ENCODE data around the gene SIAH2. TPM values are rescaled to one million over a fixed set of nuclear protein-coding genes. Genes with fewer than 3 reads are reported as not detected.

The SIAH2 gene
- total RNA-seq, 1 donor from 2014 or later = 18.5 TPM

DNA sequence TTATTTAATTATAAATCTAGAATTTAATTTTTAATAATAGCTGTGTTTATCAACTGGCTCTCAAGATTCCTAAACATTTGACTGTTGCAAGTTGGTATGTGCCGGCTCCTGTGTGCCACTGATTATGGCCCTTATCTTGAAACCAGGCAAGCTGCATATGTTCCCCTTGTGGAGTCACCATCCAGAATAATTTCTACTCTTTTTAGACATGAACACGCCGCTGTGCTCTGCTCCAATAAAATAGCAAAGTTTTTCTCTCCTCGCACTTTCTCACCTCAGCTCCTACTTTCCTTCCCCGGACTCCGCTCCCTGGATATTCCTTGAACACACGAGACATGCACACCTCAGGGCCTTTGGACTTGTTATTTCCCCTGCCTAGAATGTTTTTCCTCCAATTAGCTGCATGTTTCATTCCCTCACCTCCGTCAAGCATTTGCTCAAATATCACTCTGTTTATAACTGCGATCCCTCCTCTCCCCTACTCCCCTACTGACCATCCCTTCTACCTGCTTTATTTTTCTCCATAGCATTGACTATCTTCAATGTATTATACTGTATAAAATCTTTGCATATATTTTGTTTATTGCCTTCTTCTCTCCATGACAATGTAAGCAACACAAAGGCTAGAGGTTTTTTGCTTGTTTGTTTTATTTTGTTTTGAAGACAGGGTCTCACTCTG lies 33.1 kb downstream of the SIAH2 start:
- DNase-seq (ENCODE audit: low read depth, low spot score) = no peak
- TF ChIP-seq, protein P1, sequence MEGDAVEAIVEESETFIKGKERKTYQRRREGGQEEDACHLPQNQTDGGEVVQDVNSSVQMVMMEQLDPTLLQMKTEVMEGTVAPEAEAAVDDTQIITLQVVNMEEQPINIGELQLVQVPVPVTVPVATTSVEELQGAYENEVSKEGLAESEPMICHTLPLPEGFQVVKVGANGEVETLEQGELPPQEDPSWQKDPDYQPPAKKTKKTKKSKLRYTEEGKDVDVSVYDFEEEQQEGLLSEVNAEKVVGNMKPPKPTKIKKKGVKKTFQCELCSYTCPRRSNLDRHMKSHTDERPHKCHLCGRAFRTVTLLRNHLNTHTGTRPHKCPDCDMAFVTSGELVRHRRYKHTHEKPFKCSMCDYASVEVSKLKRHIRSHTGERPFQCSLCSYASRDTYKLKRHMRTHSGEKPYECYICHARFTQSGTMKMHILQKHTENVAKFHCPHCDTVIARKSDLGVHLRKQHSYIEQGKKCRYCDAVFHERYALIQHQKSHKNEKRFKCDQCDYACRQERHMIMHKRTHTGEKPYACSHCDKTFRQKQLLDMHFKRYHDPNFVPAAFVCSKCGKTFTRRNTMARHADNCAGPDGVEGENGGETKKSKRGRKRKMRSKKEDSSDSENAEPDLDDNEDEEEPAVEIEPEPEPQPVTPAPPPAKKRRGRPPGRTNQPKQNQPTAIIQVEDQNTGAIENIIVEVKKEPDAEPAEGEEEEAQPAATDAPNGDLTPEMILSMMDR (conservative IDR thresholded peaks at IDR 0.05) = no peak
- H3K9me3 Mint-ChIP-seq = no peaks in the 10 kb centered on the region
- H3K4me1 Mint-ChIP-seq = peaks cover 12% of the 10 kb centered on the region
- no peaks in the 10 kb centered on the region for H3K36me3 Mint-ChIP-seq (ENCODE audit: low read depth)
- no peaks in the 10 kb centered on the region for H3K27me3 Mint-ChIP-seq (ENCODE audit: low read depth)
- no peak overlapping the region for H3K4me3 Mint-ChIP-seq
- H3K27ac Mint-ChIP-seq (ENCODE audit: unreplicated experiment) = no peak overlapping the region

DNA sequence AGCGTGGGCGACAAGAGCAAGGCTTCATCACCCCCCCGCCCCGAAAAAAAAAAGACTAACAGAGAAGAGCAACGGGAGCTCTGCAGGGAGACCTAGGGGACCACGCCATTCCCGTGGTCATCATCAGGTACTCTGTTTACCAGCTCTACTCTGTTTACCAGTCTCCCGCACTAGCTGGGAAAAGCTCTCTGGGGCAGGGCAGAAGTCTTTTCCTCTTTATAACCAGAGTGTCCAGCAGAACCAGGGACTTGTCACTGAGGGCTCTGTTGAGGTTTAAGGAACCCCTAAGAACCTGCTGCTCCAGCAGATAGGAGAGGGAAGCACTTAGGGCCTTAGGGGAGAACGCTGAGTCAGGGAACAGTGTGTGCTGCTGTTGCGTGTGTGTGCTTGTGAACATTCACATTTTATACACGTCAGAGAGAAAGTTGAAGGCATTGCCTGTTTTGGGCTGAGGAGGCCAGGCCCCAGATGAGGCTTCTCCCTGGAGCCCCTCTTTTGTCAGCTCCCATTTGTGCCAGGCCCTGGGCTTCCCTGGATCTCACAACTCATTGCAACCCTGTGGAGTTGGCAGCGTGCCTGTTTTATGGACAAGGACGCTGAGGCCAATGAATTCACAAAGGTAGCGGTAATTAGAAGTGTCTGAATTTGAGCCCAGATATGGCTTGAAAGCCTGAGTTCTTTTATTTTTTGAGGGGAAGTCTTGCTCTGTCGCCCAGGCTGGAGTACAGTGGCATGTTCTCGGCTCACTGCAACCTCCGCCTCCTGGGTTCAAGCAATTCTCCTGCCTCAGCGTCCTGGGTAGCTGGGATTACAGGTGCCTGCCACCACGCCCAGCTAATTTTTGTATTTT lies 35.1 kb downstream of the SIAH2 start:
- no peaks in the 10 kb centered on the region for H3K36me3 Mint-ChIP-seq (ENCODE audit: low read depth)
- no peaks in the 10 kb centered on the region for H3K27me3 Mint-ChIP-seq (ENCODE audit: low read depth)
- H3K27ac Mint-ChIP-seq (ENCODE audit: unreplicated experiment) = no peak overlapping the region
- H3K9me3 Mint-ChIP-seq = no peaks in the 10 kb centered on the region
- DNase-seq (ENCODE audit: low read depth, low spot score) = no peak
- peaks cover 6% of the 10 kb centered on the region for H3K4me1 Mint-ChIP-seq
- TF ChIP-seq, protein P1 (conservative IDR thresholded peaks at IDR 0.05) = no peak
- no peak overlapping the region for H3K4me3 Mint-ChIP-seq

DNA sequence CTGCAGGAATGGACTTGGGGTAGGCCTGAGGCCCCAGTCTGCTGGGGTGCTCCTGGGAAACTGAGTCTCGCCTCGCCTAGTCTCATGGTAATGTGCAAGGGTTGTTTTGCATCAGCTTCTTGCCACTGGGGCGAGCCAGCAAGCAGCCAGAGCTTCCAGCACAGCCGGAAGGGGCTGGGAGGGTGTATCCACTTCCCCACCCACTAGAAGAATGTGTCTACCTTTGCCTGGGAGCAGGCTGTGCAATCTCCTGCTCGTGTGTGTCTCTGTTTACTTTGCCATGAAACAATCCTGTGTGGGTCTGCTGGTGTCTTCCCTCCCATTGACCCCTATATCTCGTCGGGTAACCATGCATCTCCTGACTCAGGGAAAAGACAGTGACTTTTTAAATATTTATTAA lies 37.4 kb downstream of the SIAH2 start:
- DNase-seq (ENCODE audit: low read depth, low spot score) = no peak
- H3K4me1 Mint-ChIP-seq = peaks cover 11% of the 10 kb centered on the region

DNA sequence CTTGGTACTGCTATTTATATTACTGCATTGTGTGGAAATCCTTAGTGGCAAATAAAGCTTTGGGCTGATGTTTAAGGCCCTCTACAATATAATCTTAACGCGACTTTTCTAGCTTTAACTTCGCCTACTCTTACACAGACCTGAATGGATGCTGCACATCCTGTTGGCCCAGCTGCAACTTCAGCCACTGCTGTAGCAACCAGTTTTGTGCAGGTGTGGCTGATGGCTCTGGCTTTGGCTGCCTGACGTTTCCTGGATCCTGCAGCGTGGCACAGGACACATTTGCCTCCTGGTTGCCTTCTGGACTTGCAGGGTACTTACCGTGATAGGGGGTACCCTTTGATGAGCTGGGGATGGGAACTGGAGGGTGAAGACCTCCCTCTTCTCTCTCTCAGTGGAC lies 39.0 kb downstream of the SIAH2 start:
- H3K4me1 Mint-ChIP-seq = peaks cover 11% of the 10 kb centered on the region
- H3K9me3 Mint-ChIP-seq = no peaks in the 10 kb centered on the region
- H3K4me3 Mint-ChIP-seq = no peak overlapping the region
- no peaks in the 10 kb centered on the region for H3K27me3 Mint-ChIP-seq (ENCODE audit: low read depth)
- no peak overlapping the region for H3K27ac Mint-ChIP-seq (ENCODE audit: unreplicated experiment)
- TF ChIP-seq, protein P1 (conservative IDR thresholded peaks at IDR 0.05) = no peak
- no peak for DNase-seq (ENCODE audit: low read depth, low spot score)
- H3K36me3 Mint-ChIP-seq (ENCODE audit: low read depth) = no peaks in the 10 kb centered on the region

More for the DNA sequence above, 37.4 kb downstream of the SIAH2 start:
- H3K36me3 Mint-ChIP-seq (ENCODE audit: low read depth) = no peaks in the 10 kb centered on the region
- TF ChIP-seq, protein P1 (conservative IDR thresholded peaks at IDR 0.05) = no peak
- no peaks in the 10 kb centered on the region for H3K9me3 Mint-ChIP-seq
- H3K27me3 Mint-ChIP-seq (ENCODE audit: low read depth) = no peaks in the 10 kb centered on the region
- no peak overlapping the region for H3K27ac Mint-ChIP-seq (ENCODE audit: unreplicated experiment)
- no peak overlapping the region for H3K4me3 Mint-ChIP-seq

DNA sequence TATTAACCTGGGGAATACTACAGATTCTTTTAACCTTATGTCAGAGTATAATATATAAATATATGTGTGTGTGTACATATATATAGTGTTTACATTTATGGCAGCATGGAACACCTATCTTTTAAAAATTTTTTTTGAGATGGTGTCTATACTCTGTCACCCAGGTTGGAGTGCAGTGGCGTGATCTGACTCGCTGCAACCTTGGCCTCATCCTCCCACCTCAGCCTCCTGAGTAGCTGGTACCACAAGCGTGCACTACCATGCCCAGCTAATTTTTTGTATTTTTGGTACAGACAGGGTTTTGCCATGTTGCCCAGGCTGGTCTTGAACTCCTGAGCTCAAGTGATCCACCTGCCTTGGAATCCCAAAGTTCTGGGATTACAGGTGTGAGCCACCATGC lies 40.7 kb downstream of the SIAH2 start:
- no peak overlapping the region for H3K4me3 Mint-ChIP-seq
- peaks cover 11% of the 10 kb centered on the region for H3K4me1 Mint-ChIP-seq
- DNase-seq (ENCODE audit: low read depth, low spot score) = no peak
- TF ChIP-seq, protein P1 (conservative IDR thresholded peaks at IDR 0.05) = no peak
- H3K27ac Mint-ChIP-seq (ENCODE audit: unreplicated experiment) = no peak overlapping the region
- H3K9me3 Mint-ChIP-seq = no peaks in the 10 kb centered on the region
- H3K27me3 Mint-ChIP-seq (ENCODE audit: low read depth) = no peaks in the 10 kb centered on the region
- no peaks in the 10 kb centered on the region for H3K36me3 Mint-ChIP-seq (ENCODE audit: low read depth)
